ENCODE data around the gene NPTXR.

The NPTXR gene

DNA sequence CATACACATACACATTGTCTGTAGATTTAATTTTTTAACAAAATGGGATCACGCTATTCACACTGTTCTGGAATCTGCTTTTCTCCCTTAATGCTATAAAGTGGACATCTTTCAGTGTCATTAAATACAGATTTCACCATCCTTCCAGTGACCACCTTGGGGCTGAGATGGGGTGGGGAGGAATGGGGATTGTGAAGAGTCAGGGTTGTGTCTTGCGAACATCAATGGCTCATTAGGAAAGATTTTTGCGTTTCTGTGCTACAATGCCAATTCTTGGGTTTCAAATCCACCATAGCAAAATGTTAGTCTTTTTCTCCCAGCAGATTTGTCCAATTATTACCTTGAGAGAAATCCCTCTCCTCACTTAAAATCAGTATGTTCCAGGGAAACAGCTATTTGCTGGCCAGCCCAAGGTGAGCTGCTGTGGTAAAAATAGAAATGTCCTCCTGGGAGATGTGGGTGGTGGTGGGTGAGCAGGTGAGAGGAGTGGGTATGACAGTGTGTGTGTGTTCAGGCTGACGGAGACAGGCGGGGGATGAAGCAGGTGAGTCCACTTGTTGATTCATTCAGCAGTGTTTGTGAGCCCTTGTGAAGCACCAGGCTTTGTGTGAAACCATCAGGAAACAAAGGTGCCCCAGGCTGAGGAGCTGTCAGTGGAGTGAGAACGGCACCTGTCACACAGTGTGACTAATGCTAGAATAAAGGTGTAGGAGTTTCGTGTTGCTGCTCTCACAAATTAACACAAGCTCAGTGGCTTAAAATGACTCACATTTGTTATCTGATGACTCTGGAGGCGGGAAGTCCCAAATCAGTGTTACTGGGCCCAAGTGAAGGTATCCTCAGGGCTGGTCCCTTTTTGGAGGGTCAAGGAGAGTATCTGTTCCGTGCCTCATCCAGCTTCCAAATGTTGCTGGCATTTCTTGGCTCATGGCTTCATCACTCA is 29.9 kb upstream of the NPTXR start:
- H3K4me1 ChIP-seq (ENCODE audit: control insufficient read depth, insufficient read depth, low read length) = peaks cover 32% of the 10 kb centered on the region
- no peaks in the 10 kb centered on the region for H3K9me3 ChIP-seq (ENCODE audit: control insufficient read depth, low read length)
- H3K4me3 ChIP-seq (ENCODE audit: low read length) = no peak overlapping the region
- H3K9ac ChIP-seq (ENCODE audit: low read length) = no peak overlapping the region
- H3K27me3 ChIP-seq (ENCODE audit: control insufficient read depth, insufficient read depth, low read length) = peaks cover 28% of the 10 kb centered on the region
- no peaks in the 10 kb centered on the region for H3K36me3 ChIP-seq (ENCODE audit: control insufficient read depth, insufficient read depth, low read length)

DNA sequence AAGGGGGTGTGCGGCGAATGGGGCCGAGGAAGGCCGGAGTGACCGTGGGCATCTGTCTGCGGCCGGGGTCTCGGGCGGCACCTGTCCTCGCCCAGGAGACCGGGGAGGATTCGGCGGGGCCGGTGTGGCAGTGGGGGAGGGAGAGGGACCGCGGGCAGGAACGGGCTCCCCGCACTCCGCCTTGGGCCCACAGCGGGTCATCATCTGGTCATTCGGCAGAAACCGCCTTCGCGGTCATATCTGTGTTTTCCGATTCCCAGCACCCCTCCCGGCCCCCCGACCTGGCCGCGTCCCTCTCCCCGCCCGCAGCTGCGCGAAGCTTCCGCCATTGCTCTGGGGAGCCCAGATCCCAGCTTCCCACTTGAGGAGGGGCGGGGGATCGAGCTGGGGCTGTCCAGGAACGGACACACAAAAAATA is 29.0 kb upstream of the NPTXR start:
- no peaks in the 10 kb centered on the region for H3K36me3 ChIP-seq (ENCODE audit: control insufficient read depth, insufficient read depth, low read length)
- peak overlapping the region; percentile 86 for H3K9ac ChIP-seq (ENCODE audit: low read length)
- H3K4me3 ChIP-seq (ENCODE audit: low read length) = peak overlapping the region; percentile 67
- peaks cover 28% of the 10 kb centered on the region for H3K27me3 ChIP-seq (ENCODE audit: control insufficient read depth, insufficient read depth, low read length)
- peaks cover 32% of the 10 kb centered on the region for H3K4me1 ChIP-seq (ENCODE audit: control insufficient read depth, insufficient read depth, low read length)
- no peaks in the 10 kb centered on the region for H3K9me3 ChIP-seq (ENCODE audit: control insufficient read depth, low read length)

DNA sequence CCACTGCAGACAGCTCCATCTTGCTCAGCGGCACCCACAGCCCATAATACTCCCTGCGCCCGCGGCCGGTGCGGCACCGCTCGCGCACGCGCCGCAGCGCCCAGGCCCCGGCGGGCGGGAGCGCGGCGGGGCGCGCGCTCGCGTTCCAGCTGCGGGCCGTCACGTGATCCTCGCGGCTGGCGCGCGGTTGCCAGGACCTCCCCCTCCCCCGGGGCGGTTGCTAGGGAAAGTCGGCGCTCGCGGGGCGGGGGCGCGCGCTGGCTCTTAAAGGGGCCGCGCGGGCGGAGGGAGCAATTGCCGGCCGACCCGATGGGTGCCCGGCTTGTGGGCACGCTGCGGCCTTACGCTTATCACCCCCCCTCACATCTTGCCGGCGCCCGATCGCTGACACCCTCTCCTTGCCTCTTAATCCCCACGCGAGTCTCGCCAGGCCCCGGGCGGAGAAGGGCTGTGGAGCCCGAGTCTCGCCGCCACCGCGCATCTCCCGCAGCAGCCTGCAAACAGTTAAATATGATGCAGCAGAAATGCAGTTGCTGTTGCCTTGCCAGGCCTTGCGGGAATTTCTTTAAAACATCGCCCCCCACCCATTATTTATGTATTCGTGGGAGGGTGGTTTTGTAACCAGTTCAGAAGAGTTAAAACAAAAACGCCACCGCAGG is 28.5 kb upstream of the NPTXR start, which contains the start of gene CBX6:
Gene CBX6, minus strand, starts transcription at position 45 of the 659 bp plus-strand sequence. Its CDS starts 26 bp downstream, at position 19.
- Histone ChIP-seq H3K36me3 (ENCODE audit: control insufficient read depth, insufficient read depth, low read length) (no peaks in the 10 kb centered on the region), H3K9ac (ENCODE audit: low read length) (peak within 1 kb of the TSS; percentile 86), H3K4me1 (ENCODE audit: control insufficient read depth, insufficient read depth, low read length) (peaks cover 32% of the 10 kb centered on the region), H3K9me3 (ENCODE audit: control insufficient read depth, low read length) (no peaks in the 10 kb centered on the region), H3K27me3 (ENCODE audit: control insufficient read depth, insufficient read depth, low read length) (peaks cover 28% of the 10 kb centered on the region), H3K4me3 (ENCODE audit: low read length) (peak within 1 kb of the TSS; percentile 67)

DNA sequence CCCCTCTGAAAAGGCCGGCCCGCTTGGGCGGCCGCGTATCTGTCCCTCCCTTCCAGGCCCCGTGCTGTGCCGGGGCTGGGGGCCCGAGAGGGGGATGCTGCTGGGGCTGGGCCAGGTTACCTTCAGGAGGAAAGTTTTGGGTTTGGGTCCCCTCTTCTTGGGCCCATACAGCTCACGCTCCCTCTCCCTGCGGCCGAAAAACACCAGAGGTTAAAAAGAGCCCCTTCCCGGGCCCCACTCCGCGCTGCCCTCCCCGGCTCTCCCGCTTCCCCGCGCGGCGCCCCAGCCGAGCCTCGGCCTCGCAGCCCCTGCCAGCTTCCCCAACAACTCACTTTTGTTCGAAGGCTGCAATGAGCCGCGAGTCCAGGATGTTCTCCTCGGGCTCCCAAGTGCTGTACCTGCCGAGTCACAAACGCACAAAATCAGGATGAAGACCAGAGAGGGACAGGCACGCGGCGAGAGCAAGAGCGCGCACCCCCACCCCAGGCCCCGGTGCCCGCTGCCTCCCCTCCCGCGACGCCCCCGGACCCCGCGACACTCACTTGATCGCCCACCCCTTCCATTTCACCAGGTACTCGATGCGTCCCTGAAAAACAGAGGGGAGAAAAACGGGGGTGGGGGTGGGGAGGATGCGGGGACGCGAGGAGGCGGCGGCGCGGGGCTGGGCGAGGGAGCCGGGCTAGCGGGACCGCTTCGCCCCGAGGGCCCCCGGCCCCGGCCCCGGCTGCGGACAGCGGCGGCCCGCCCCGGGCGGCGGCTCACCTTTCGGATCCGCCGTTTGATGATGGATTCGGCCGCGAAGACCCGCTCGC is 27.7 kb upstream of the NPTXR start:
- H3K4me1 ChIP-seq (ENCODE audit: control insufficient read depth, insufficient read depth, low read length) = peaks cover 32% of the 10 kb centered on the region
- H3K4me3 ChIP-seq (ENCODE audit: low read length) = peak overlapping the region; percentile 21
- H3K36me3 ChIP-seq (ENCODE audit: control insufficient read depth, insufficient read depth, low read length) = no peaks in the 10 kb centered on the region
- H3K27me3 ChIP-seq (ENCODE audit: control insufficient read depth, insufficient read depth, low read length) = peaks cover 28% of the 10 kb centered on the region
- H3K9me3 ChIP-seq (ENCODE audit: control insufficient read depth, low read length) = no peaks in the 10 kb centered on the region
- peak overlapping the region; percentile 66 for H3K9ac ChIP-seq (ENCODE audit: low read length)

DNA sequence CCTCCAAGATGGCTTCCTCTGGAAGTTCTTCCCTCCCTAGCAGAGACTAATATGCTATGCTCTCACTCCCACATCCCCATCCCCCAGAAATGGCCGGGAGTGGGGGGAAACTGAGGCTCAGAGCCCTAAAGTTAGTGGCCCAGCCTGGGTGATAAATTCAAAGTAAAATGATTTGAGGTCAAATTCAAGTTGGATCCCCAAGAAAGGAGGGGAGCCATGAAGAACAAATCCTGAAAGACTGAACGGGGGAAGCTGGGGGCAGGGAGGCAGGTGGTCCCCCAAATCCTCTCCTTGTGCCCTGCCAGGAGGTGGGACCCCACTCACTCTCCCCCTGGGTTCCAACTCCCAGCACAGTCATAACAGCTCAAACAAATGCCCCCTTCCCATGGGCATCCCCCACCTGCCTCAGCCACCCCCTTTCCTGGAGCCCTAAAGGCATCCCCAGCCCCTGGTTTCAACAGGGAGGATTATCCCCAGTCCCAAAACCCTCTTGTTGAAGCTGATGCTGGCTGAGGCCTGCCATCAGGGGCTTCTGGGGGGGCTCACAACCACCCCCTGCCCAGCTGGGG is 27.0 kb upstream of the NPTXR start:
- H3K4me1 ChIP-seq (ENCODE audit: control insufficient read depth, insufficient read depth, low read length) = peaks cover 32% of the 10 kb centered on the region
- H3K9me3 ChIP-seq (ENCODE audit: control insufficient read depth, low read length) = no peaks in the 10 kb centered on the region
- no peaks in the 10 kb centered on the region for H3K36me3 ChIP-seq (ENCODE audit: control insufficient read depth, insufficient read depth, low read length)
- peak overlapping the region; percentile 28 for H3K4me3 ChIP-seq (ENCODE audit: low read length)
- peak overlapping the region; percentile 66 for H3K9ac ChIP-seq (ENCODE audit: low read length)
- peaks cover 28% of the 10 kb centered on the region for H3K27me3 ChIP-seq (ENCODE audit: control insufficient read depth, insufficient read depth, low read length)

GRCh38 chr22:38870312-38870741 is 26.5 kb upstream of the NPTXR start:
- Histone ChIP-seq H3K9ac (ENCODE audit: low read length) (peak overlapping the region; percentile 66), H3K4me1 (ENCODE audit: control insufficient read depth, insufficient read depth, low read length) (peaks cover 32% of the 10 kb centered on the region), H3K4me3 (ENCODE audit: low read length) (peak overlapping the region; percentile 28)

GRCh38 chr22:38869663-38870062 is 25.8 kb upstream of the NPTXR start:
- H3K4me1 ChIP-seq (ENCODE audit: control insufficient read depth, insufficient read depth, low read length) = peaks cover 39% of the 10 kb centered on the region
- no peak overlapping the region for H3K9ac ChIP-seq (ENCODE audit: low read length)
- peaks cover 28% of the 10 kb centered on the region for H3K27me3 ChIP-seq (ENCODE audit: control insufficient read depth, insufficient read depth, low read length)
- no peak overlapping the region for H3K4me3 ChIP-seq (ENCODE audit: low read length)
- H3K9me3 ChIP-seq (ENCODE audit: control insufficient read depth, low read length) = no peaks in the 10 kb centered on the region
- no peaks in the 10 kb centered on the region for H3K36me3 ChIP-seq (ENCODE audit: control insufficient read depth, insufficient read depth, low read length)

More at GRCh38 chr22:38870312-38870741, 26.5 kb upstream of the NPTXR start:
- H3K36me3 ChIP-seq (ENCODE audit: control insufficient read depth, insufficient read depth, low read length) = no peaks in the 10 kb centered on the region
- no peaks in the 10 kb centered on the region for H3K9me3 ChIP-seq (ENCODE audit: control insufficient read depth, low read length)
- peaks cover 28% of the 10 kb centered on the region for H3K27me3 ChIP-seq (ENCODE audit: control insufficient read depth, insufficient read depth, low read length)

DNA sequence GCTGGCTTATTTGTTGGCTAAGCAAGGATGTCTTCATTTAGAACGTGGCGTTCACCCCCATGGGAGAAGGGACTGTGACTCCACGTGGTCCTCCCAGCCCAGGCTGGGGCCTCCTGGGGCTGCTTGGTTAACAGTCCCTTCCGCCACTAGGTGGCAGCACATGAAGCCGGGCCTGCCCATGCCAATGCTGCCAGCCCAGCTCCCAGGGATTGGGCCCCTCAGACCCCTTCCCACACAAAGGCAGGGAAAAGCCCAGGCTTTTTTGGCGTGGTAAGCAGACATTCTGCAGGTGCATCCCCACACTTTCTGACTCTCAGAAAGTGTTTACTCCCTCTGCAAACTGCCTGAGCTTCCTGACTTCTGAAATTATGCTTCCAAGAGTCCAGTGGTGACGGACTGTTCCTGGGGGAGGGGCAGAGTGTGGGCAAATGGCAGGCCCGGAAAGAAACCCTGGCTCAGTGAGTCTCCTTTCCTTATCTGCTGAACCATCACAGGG is 25.1 kb upstream of the NPTXR start:
- Histone ChIP-seq H3K4me3 (ENCODE audit: low read length) (no peak overlapping the region), H3K9ac (ENCODE audit: low read length) (no peak overlapping the region), H3K4me1 (ENCODE audit: control insufficient read depth, insufficient read depth, low read length) (peaks cover 46% of the 10 kb centered on the region), H3K36me3 (ENCODE audit: control insufficient read depth, insufficient read depth, low read length) (no peaks in the 10 kb centered on the region), H3K27me3 (ENCODE audit: control insufficient read depth, insufficient read depth, low read length) (peaks cover 22% of the 10 kb centered on the region), H3K9me3 (ENCODE audit: control insufficient read depth, low read length) (no peaks in the 10 kb centered on the region)

DNA sequence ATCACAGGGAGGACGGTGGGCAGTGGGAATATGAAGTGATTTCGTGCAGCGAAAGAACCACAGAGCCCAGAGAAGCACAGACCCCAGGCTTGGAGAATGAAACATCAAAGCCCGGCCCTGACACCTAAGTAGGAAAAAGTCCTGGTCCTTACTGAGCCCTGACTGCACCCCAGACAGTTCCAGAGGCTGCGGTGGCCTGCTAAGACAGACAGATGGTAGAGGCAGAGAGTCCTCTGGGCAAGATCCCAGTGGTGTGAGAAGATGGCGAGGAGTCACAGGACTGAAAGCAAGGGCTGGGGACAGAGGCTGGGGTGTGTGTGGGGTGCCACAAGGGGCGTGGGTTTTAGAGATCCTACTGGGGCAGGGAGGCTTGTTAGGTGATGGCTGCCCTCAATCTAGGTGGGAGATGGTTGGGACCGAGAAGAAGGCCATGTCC is 24.5 kb upstream of the NPTXR start:
- Histone ChIP-seq H3K4me3 (ENCODE audit: low read length) (no peak overlapping the region), H3K36me3 (ENCODE audit: control insufficient read depth, insufficient read depth, low read length) (no peaks in the 10 kb centered on the region), H3K27me3 (ENCODE audit: control insufficient read depth, insufficient read depth, low read length) (peaks cover 16% of the 10 kb centered on the region), H3K9me3 (ENCODE audit: control insufficient read depth, low read length) (no peaks in the 10 kb centered on the region), H3K4me1 (ENCODE audit: control insufficient read depth, insufficient read depth, low read length) (peaks cover 44% of the 10 kb centered on the region), H3K9ac (ENCODE audit: low read length) (no peak overlapping the region)

- Histone ChIP-seq H3K4me1 (ENCODE audit: control insufficient read depth, insufficient read depth, low read length) (peaks cover 39% of the 10 kb centered on the region), H3K9me3 (ENCODE audit: control insufficient read depth, low read length) (no peaks in the 10 kb centered on the region), H3K27me3 (ENCODE audit: control insufficient read depth, insufficient read depth, low read length) (peaks cover 10% of the 10 kb centered on the region), H3K4me3 (ENCODE audit: low read length) (no peak overlapping the region), H3K36me3 (ENCODE audit: control insufficient read depth, insufficient read depth, low read length) (no peaks in the 10 kb centered on the region), H3K9ac (ENCODE audit: low read length) (no peak overlapping the region)
These were observed 23.9 kb upstream of the NPTXR start for GRCh38 chr22:38867471-38868285.

DNA sequence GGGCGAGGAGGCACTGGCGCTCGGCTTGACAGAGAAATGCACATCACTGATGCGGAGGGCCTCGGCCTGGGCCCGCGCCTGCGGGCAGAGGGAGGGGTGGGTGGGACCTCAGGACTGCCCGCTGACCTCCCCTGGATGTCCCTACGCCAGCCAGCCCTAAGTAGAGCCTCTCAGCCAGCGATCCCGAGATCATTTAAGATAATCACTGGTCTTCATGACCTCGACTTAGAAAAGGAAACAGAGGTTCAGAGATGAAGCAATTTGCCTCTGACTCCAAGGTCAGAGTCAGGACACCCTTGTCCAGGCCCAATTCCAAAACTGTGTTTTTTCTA is 23.3 kb upstream of the NPTXR start:
- no peaks in the 10 kb centered on the region for H3K36me3 ChIP-seq (ENCODE audit: control insufficient read depth, insufficient read depth, low read length)
- peaks cover 39% of the 10 kb centered on the region for H3K4me1 ChIP-seq (ENCODE audit: control insufficient read depth, insufficient read depth, low read length)
- H3K9me3 ChIP-seq (ENCODE audit: control insufficient read depth, low read length) = no peaks in the 10 kb centered on the region
- no peak overlapping the region for H3K9ac ChIP-seq (ENCODE audit: low read length)
- H3K27me3 ChIP-seq (ENCODE audit: control insufficient read depth, insufficient read depth, low read length) = peaks cover 6% of the 10 kb centered on the region
- no peak overlapping the region for H3K4me3 ChIP-seq (ENCODE audit: low read length)

Measured in mucosa of stomach (tissue), 1 donor.